Colonic mucosa (tissue), 4 donors: ENCODE results near the gene ZNF684. TPM values are rescaled to one million over a fixed set of nuclear protein-coding genes. Genes with fewer than 3 reads are reported as not detected.
"Not testable (repeated sequence)": the region's sequence is repeated elsewhere in the genome, so short reads cannot be mapped to it uniquely, and the experiment has no call there.

Experiments
- DNase-seq: peaks from one replicate; pipeline ENCODE4 v3.0.0-alpha.2; 2020
- H3K27ac ChIP-seq: fragments of 200-600 bp; one replicate; pipeline ENCODE4 v1.8.0; 2021
- H3K27me3 ChIP-seq: fragments of 200-600 bp; one replicate; pipeline ENCODE4 v1.8.0; 2021
- H3K36me3 ChIP-seq: fragments of 200-600 bp; one replicate; pipeline ENCODE4 v1.8.0; 2021
- H3K4me1 ChIP-seq: fragments of 200-600 bp; one replicate; pipeline ENCODE4 v1.8.0; 2021; ENCODE audit warnings: mild to moderate bottlenecking
- H3K4me3 ChIP-seq: fragments of 200-600 bp; one replicate; pipeline ENCODE4 v1.8.0; 2021
- H3K9ac ChIP-seq, 2 donors: one replicate each; pipeline ENCODE4 v1.7.0; 2013; ENCODE audit warnings: control low read depth in 2 of 2, low read depth in 2 of 2, low read length in 2 of 2
- H3K9me3 ChIP-seq: fragments of 200-600 bp; one replicate; pipeline ENCODE4 v1.8.0; 2021
- intact Hi-C: fragments of 100-400 bp; cut with DNase I; formaldehyde crosslinking; loops from one replicate; pipeline ENCODE4 v1.14.1; 2022
- total RNA-seq, 2 donors: library from RNA; stranded (reverse); fragmentation: NEBNext Ultra II Directional in 1 of 2; extraction: Animal tissue kit (Norgen Biotek cat#: 25700) in 1 of 2; gene quantifications; one replicate each; pipeline ENCODE4 v1.2.1, GENCODE V29; 2021
- TF ChIP-seq, protein P1 (sequence below): fragments of 200-600 bp; IDR thresholded peaks from one replicate; pipeline ENCODE4 v1.8.0; 2022; ENCODE audit warnings: antibody characterized with exemption, mild to moderate bottlenecking
- donor health status: healthy.
- donor health status: DM: no; HTN: no; CAD: no.
- donor health status: DM: no; HTN: no; CAD: no.

Gene ZNF684
- total RNA-seq, 2 donors from 2014 or later, result 4.6 to 4.9 TPM

DNA sequence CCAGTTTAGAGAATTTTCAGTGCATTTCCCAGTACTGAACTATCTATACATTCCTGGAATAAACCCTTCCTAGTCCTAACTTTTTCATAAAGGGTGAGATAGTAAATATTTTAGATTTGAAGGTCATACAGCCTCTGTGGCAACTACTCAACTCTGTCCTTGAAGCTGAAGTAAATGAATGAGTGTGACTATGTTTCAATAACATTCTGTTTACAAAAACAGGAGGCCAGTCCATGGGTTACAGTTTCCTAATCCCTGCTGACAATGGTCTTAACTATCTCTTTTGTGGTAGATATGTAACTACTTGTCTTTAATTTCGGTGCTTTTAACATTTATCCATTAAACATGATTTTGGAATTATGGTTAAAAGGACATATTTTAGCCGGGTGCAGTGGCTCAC, 4.3 kb downstream of the ZNF684 start:
- Histone ChIP-seq H3K4me3 (no peak overlapping the region), H3K9me3 (no peaks in the 10 kb centered on the region), H3K9ac (no peak overlapping the region), H3K36me3 (no peaks in the 10 kb centered on the region), H3K27ac (no peak overlapping the region), H3K27me3 (no peaks in the 10 kb centered on the region), H3K4me1 (peaks cover 3% of the 10 kb centered on the region)
- intact Hi-C loops, result no loop called here
- DNase-seq, result no peak
- TF ChIP-seq, protein P1, sequence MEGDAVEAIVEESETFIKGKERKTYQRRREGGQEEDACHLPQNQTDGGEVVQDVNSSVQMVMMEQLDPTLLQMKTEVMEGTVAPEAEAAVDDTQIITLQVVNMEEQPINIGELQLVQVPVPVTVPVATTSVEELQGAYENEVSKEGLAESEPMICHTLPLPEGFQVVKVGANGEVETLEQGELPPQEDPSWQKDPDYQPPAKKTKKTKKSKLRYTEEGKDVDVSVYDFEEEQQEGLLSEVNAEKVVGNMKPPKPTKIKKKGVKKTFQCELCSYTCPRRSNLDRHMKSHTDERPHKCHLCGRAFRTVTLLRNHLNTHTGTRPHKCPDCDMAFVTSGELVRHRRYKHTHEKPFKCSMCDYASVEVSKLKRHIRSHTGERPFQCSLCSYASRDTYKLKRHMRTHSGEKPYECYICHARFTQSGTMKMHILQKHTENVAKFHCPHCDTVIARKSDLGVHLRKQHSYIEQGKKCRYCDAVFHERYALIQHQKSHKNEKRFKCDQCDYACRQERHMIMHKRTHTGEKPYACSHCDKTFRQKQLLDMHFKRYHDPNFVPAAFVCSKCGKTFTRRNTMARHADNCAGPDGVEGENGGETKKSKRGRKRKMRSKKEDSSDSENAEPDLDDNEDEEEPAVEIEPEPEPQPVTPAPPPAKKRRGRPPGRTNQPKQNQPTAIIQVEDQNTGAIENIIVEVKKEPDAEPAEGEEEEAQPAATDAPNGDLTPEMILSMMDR, result no peak

DNA sequence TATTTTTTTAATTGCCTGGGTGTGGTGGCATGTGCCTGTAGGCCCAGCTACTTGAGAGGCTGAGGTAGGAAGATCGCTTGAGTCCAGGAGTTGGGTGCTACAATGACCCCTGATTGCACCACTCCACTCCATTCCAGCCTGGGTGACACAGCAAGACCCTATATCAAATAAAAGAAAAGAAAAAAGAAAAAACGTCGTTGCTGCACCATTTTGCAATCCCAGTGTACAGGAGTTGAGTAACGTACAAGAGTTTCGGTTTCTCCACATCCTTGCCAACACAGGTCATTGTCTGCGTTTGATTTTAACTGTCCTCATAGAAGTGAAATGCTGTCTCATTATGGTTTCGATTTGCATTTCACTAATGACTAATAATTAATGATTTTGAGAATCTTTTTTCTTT, 7.9 kb downstream of the ZNF684 start:
- intact Hi-C loops, result no loop called here
- H3K36me3 ChIP-seq, result no peaks in the 10 kb centered on the region

DNA sequence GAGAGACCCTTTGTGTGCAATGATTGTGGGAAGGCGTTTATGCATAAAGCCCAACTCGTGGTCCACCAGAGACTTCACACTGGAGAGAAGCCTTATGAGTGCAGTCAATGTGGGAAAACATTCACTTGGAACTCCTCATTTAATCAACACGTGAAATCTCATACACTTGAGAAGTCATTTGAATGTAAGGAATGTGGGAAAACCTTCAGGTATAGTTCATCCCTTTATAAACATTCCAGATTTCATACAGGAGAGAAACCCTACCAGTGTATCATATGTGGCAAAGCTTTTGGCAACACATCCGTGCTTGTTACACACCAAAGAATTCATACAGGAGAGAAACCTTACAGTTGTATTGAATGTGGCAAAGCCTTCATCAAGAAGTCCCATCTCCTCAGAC, 15.5 kb downstream of the ZNF684 start:
- Histone ChIP-seq H3K27me3 (no peaks in the 10 kb centered on the region), H3K4me3 (no peak overlapping the region), H3K9me3 (no peaks in the 10 kb centered on the region), H3K4me1 (no peaks in the 10 kb centered on the region), H3K27ac (no peak overlapping the region), H3K36me3 (no peaks in the 10 kb centered on the region), H3K9ac (no peak overlapping the region)
- intact Hi-C loops, result no loop called here
- no peak for DNase-seq
- TF ChIP-seq, protein P1, result no peak

More for the DNA sequence above, 7.9 kb downstream of the ZNF684 start:
- Histone ChIP-seq H3K9ac (no peak overlapping the region), H3K4me1 (no peaks in the 10 kb centered on the region), H3K4me3 (no peak overlapping the region), H3K27me3 (no peaks in the 10 kb centered on the region), H3K9me3 (no peaks in the 10 kb centered on the region), H3K27ac (no peak overlapping the region)
- TF ChIP-seq, protein P1, result no peak
- no peak for DNase-seq

DNA sequence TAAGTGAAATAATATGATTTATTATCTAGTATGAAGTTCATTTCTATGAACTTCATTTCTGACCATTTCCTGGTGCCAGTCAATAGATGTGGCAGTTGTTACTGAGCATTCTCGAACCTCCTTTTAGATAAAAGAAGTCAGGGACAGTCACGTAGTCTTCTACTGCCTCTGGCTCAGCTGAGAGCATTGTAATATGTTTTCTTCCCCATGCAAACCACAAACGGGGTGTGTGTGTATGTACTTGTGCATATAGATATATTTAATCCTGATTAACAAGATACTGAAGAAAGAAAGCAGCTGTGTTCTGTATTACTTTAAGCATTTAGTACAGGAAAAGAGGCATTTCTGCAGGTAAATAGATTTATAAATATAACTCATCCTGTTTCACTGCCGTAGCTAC, 21.6 kb downstream of the ZNF684 start:
- Histone ChIP-seq H3K4me1 (no peaks in the 10 kb centered on the region), H3K27me3 (no peaks in the 10 kb centered on the region), H3K9ac (no peak overlapping the region), H3K4me3 (no peak overlapping the region), H3K9me3 (no peaks in the 10 kb centered on the region), H3K36me3 (no peaks in the 10 kb centered on the region), H3K27ac (no peak overlapping the region)
- TF ChIP-seq, protein P1, result no peak
- no peak for DNase-seq
- intact Hi-C loops, result no loop called here

DNA sequence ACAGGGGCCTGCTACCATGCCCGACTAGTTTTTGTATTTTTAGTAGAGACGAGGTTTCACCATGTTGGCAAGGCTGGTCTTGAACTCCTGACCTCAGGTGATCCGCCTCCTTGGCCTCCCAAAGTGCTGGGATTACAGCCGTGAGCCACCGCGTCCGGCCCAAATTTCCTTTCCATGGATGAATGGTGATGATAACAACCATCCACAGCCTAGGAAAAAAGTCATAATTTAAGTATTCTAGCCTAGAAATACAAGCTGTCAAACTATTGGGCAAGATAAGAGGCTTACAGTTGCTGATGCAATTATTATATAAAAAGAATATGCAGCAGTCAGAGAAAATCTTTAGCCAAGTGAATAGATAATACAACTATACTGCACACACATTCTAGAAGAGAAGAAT, 23.4 kb downstream of the ZNF684 start:
- H3K9ac ChIP-seq, H3K4me1 ChIP-seq, H3K36me3 ChIP-seq, H3K27me3 ChIP-seq, H3K27ac ChIP-seq, H3K4me3 ChIP-seq, H3K9me3 ChIP-seq, intact Hi-C loops, DNase-seq: not testable (repeated sequence)

DNA sequence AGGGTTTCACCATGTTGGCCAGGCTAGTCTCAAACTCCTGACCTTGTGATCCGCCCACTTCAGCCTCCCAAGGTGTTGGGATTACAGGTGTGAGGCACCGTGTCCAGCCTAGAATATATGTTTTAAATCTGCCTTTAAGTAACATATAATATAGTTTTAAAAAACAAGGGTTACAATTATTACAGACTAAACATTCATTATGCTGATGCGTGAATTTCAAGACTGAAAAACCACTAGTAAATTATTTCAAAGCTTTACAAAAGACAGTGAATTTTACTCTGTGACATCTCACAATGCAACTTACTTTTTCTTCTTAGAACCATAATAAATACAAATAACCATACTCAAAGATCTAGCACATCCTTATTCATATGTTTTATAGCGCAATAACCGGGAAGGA, 24.7 kb downstream of the ZNF684 start:
- TF ChIP-seq, protein P1, result no peak
- DNase-seq, result no peak

DNA sequence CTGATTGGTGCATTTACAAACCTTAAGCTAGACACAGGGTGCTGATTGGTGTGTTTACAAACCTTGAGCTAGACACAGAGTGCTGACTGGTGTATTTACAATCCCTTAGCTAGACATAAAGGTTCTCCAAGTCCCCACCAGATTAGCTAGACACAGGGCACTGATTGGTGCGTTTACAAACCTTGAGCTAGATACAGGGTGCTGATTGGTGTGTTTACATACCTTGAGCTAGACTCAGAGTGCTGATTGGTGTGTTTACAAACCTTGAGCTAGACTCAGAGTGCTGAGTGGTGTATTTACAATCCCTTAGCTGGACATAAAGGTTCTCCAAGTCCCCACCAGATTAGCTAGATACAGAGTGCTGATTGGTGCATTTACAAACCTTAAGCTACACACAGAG, 26.8 kb downstream of the ZNF684 start:
- H3K9ac ChIP-seq, H3K4me1 ChIP-seq, H3K27me3 ChIP-seq, intact Hi-C loops, H3K27ac ChIP-seq, H3K4me3 ChIP-seq, H3K36me3 ChIP-seq, H3K9me3 ChIP-seq, DNase-seq: not testable (repeated sequence)

More for the DNA sequence above, 24.7 kb downstream of the ZNF684 start:
- Histone ChIP-seq H3K27me3 (no peaks in the 10 kb centered on the region), H3K9ac (no peak overlapping the region), H3K4me3 (no peak overlapping the region), H3K36me3 (no peaks in the 10 kb centered on the region), H3K27ac (no peak overlapping the region), H3K4me1 (no peaks in the 10 kb centered on the region), H3K9me3 (no peaks in the 10 kb centered on the region)
- intact Hi-C loops, result no loop called here
